CD14-positive monocyte (primary cell): Measurements from ENCODE around the gene RNF151. TPM values are rescaled to one million over a fixed set of nuclear protein-coding genes. Genes with fewer than 3 reads are reported as not detected.

ENCODE experiments used
- DNase-seq, 3 donors: peaks; one replicate each; pipeline ENCODE4 v3.0.0-alpha.2; 2011 to 2022
- H2AFZ ChIP-seq: 2 replicates; pipeline ENCODE4 v1.6.0; 2012; ENCODE audit warnings: mild to moderate bottlenecking, low read depth, low read length, inconsistent platforms; ENCODE audit not compliant: insufficient read depth, poor library complexity, severe bottlenecking
- H3K27ac ChIP-seq, 2 donors: 1 replicate in 1 of 2; 2 replicates in 1 of 2; pipeline ENCODE4 v1.5.1; 2012 to 2013; ENCODE audit warnings: low read length in 2 of 2, control low read depth in 1 of 2, inconsistent platforms in 1 of 2, low read depth in 1 of 2, mild to moderate bottlenecking in 1 of 2
- H3K27me3 ChIP-seq, 2 donors: one replicate each; pipeline versions ENCODE4 v1.6.0 to v1.6.1; 2011 to 2013; ENCODE audit warnings: low read length in 2 of 2; ENCODE audit not compliant: control insufficient read depth in 2 of 2, insufficient read depth in 2 of 2
- H3K36me3 ChIP-seq, 2 donors: replicated peaks in 1 of 2; 1 replicate in 1 of 2; 2 replicates in 1 of 2; pipeline versions ENCODE4 v1.5.1 to v1.6.1; 2012 to 2013; ENCODE audit warnings: low read length in 2 of 2, control low read depth in 1 of 2, inconsistent platforms in 1 of 2, mild to moderate bottlenecking in 1 of 2; ENCODE audit not compliant: insufficient read depth in 2 of 2, control insufficient read depth in 1 of 2
- H3K4me1 ChIP-seq, 2 donors: 1 replicate in 1 of 2; 2 replicates in 1 of 2; pipeline versions ENCODE4 v1.5.1 to v1.6.1; 2012 to 2013; ENCODE audit warnings: low read length in 2 of 2, control low read depth in 1 of 2, inconsistent platforms in 1 of 2, mild to moderate bottlenecking in 1 of 2, moderate library complexity in 1 of 2; ENCODE audit not compliant: insufficient read depth in 2 of 2, control insufficient read depth in 1 of 2
- H3K4me2 ChIP-seq: replicated peaks from 2 replicates; pipeline ENCODE3; 2012; ENCODE audit warnings: low read length, moderate library complexity, mild to moderate bottlenecking; ENCODE audit not compliant: poor library complexity, severe bottlenecking; ENCODE audit errors: extremely low read depth
- H3K4me3 ChIP-seq, 3 experiments: fragments of 200-600 bp in 1 of 3; sonication (generic) in 1 of 3; replicated peaks in 1 of 3; 1 replicate in 2 of 3; 2 replicates in 1 of 3; pipeline ENCODE4 v1.5.1; 2011 to 2013; ENCODE audit warnings: low read length in 3 of 3, mild to moderate bottlenecking in 3 of 3, control low read depth in 2 of 3, low read depth in 2 of 3, inconsistent platforms in 1 of 3, moderate library complexity in 1 of 3
- H3K79me2 ChIP-seq: 2 replicates; pipeline ENCODE4 v1.6.0; 2012; ENCODE audit warnings: mild to moderate bottlenecking, control low read depth, inconsistent platforms, low read length, moderate library complexity; ENCODE audit not compliant: insufficient read depth
- H3K9ac ChIP-seq: 2 replicates; pipeline ENCODE4 v1.6.0; 2017; ENCODE audit warnings: low read length, mild to moderate bottlenecking; ENCODE audit not compliant: insufficient read depth, poor library complexity, severe bottlenecking
- H3K9me3 ChIP-seq, 2 donors: replicated peaks in 1 of 2; 1 replicate in 1 of 2; 2 replicates in 1 of 2; pipeline versions ENCODE4 v1.5.1 to v1.6.1; 2012 to 2013; ENCODE audit warnings: low read length in 2 of 2, control low read depth in 1 of 2; ENCODE audit not compliant: control insufficient read depth in 1 of 2, insufficient read depth in 1 of 2
- H4K20me1 ChIP-seq: 2 replicates; pipeline ENCODE4 v1.6.0; 2012; ENCODE audit warnings: mild to moderate bottlenecking, low read length, control low read depth, moderate library complexity; ENCODE audit not compliant: insufficient read depth
- H3K27ac Mint-ChIP-seq, 7 donors: one replicate each; pipeline ENCODE4 v1.8.0; 2020; ENCODE audit warnings: mild to moderate bottlenecking in 7 of 7, mixed read lengths in 7 of 7, moderate library complexity in 6 of 7, inconsistent platforms in 2 of 7
- H3K27me3 Mint-ChIP-seq, 3 donors: one replicate each; pipeline ENCODE4 v1.8.0; 2021 to 2022; ENCODE audit warnings: low read depth in 3 of 3, mild to moderate bottlenecking in 3 of 3, mixed read lengths in 3 of 3, moderate library complexity in 3 of 3, inconsistent platforms in 1 of 3
- H3K36me3 Mint-ChIP-seq, 2 donors: one replicate each; pipeline ENCODE4 v1.8.0; 2020; ENCODE audit warnings: mixed read lengths in 2 of 2, inconsistent platforms in 1 of 2, mild to moderate bottlenecking in 1 of 2
- H3K4me1 Mint-ChIP-seq: one replicate; pipeline ENCODE4 v1.8.0; 2020; ENCODE audit warnings: mild to moderate bottlenecking, mixed read lengths
- H3K4me3 Mint-ChIP-seq, 2 donors: one replicate each; pipeline ENCODE4 v1.8.0; 2020; ENCODE audit warnings: mild to moderate bottlenecking in 2 of 2, mixed read lengths in 2 of 2, moderate library complexity in 1 of 2
- H3K9me3 Mint-ChIP-seq, 7 donors: one replicate each; pipeline ENCODE4 v1.8.0; 2020 to 2022; ENCODE audit warnings: mixed read lengths in 7 of 7, mild to moderate bottlenecking in 6 of 7, moderate library complexity in 6 of 7, inconsistent platforms in 2 of 7
- CTCF ChIP-seq: fragments of 200-600 bp; IDR thresholded peaks from one replicate; pipeline ENCODE4 v1.8.0; 2022; ENCODE audit warnings: antibody characterized with exemption, mild to moderate bottlenecking
- WGBS: methylation state at CpG from one replicate; pipeline ENCODE4 v1.1.5; 2013; ENCODE audit warnings: missing lambda C conversion rate; ENCODE audit not compliant: insufficient coverage; 5-methylcytosine and 5-hydroxymethylcytosine counted together
- intact Hi-C, 2 donors: fragments of 100-400 bp; cut with micrococcal nuclease; formaldehyde crosslinking; loops; one replicate each; pipeline versions ENCODE4 v1.15.0 to v1.15.1; 2023
- polyA plus RNA-seq, 3 donors: library from polyadenylated mRNA; depleted of rRNA in 1 of 3; unstranded in 2 of 3; stranded (reverse) in 1 of 3; fragments of 300-500 nt in 2 of 3; fragments of >200 nt in 1 of 3; fragmentation: Illumina TruSeq in 2 of 3; gene quantifications; 1 replicate in 2 of 3; 2 replicates in 1 of 3; pipeline ENCODE4 v1.2.3, GENCODE V29; 2012 to 2021

Gene RNF151
- polyA plus RNA-seq, 3 donors: not detected

- Mint-ChIP-seq H3K4me1 (peaks cover 14% of the 10 kb centered on the region), H3K36me3 (peaks cover 19 to 25% of the 10 kb centered on the region in 2 donors), H3K9me3 (peaks cover 0 to 16% (median 11%) of the 10 kb centered on the region in 7 donors), H3K4me3 (peak overlapping the region; percentile 57 to 79), H3K27me3 (peaks cover 35 to 52% (median 42%) of the 10 kb centered on the region in 3 donors), H3K27ac (peak overlapping the region in 2 of 7 donors; percentile 70 to 83)
- peak overlapping the region; percentile 71 for H2AFZ ChIP-seq
- H3K4me1 ChIP-seq: peaks cover 18% of the 10 kb centered on the region in 2 donors
- H3K36me3 ChIP-seq: peaks cover 5 to 9% of the 10 kb centered on the region in 2 donors
- H3K9ac ChIP-seq: no peak overlapping the region
- peaks cover 20 to 33% of the 10 kb centered on the region in 2 donors for H3K27me3 ChIP-seq
- WGBS: 0% methylated on average over 14 of the region's 18 CpGs
- peaks cover 7 to 8% of the 10 kb centered on the region in 2 donors for H3K9me3 ChIP-seq
- peak overlapping the region in 1 of 3 experiments; percentile 57 for H3K4me3 ChIP-seq
- peak overlapping the region; percentile 64 for H3K4me2 ChIP-seq
- intact Hi-C loops: no loop called here
- H3K79me2 ChIP-seq: no peaks in the 10 kb centered on the region
- TF ChIP-seq CTCF: no peak
- DNase-seq: peak in 2 of 3 donors; percentile 33 to 54
- H4K20me1 ChIP-seq: peaks cover 2% of the 10 kb centered on the region
- no peak overlapping the region for H3K27ac ChIP-seq
These were observed 24.5 kb downstream of the RNF151 start for GRCh38 chr16:1991135-1991551.

- H3K79me2 ChIP-seq: no peaks in the 10 kb centered on the region
- peak overlapping the region in 2 of 7 donors; percentile 70 to 83 for H3K27ac Mint-ChIP-seq
- no peak for DNase-seq
- H3K36me3 Mint-ChIP-seq: peaks cover 15 to 21% of the 10 kb centered on the region in 2 donors
- WGBS: 12% methylated on average over 22 of the region's 22 CpGs
- H3K4me1 Mint-ChIP-seq: peaks cover 14% of the 10 kb centered on the region
- H3K27me3 ChIP-seq: peaks cover 20 to 33% of the 10 kb centered on the region in 2 donors
- peaks cover 7 to 8% of the 10 kb centered on the region in 2 donors for H3K9me3 ChIP-seq
- intact Hi-C loops: no loop called here
- peak overlapping the region; percentile 71 for H2AFZ ChIP-seq
- peak overlapping the region in 1 of 2 donors; percentile 26 for H3K27ac ChIP-seq
- peaks cover 18% of the 10 kb centered on the region in 2 donors for H3K4me1 ChIP-seq
- peak overlapping the region; percentile 46 for H3K9ac ChIP-seq
- peaks cover 0 to 16% (median 11%) of the 10 kb centered on the region in 7 donors for H3K9me3 Mint-ChIP-seq
- TF ChIP-seq CTCF: no peak
- H3K27me3 Mint-ChIP-seq: peaks cover 35 to 52% (median 42%) of the 10 kb centered on the region in 3 donors
- H3K4me3 Mint-ChIP-seq: peak overlapping the region; percentile 57 to 79
- H3K4me3 ChIP-seq: peak overlapping the region in 2 of 3 experiments; percentile 5 to 57
- H4K20me1 ChIP-seq: peaks cover 2% of the 10 kb centered on the region
- H3K4me2 ChIP-seq: peak overlapping the region; percentile 64
- H3K36me3 ChIP-seq: peaks cover under 1 to 5% of the 10 kb centered on the region in 2 donors
These were observed 24.9 kb downstream of the RNF151 start for GRCh38 chr16:1991588-1991947.
